Parathyroid adenoma (tissue), 2 donors: Measurements from ENCODE around the gene MRPL2.

Source experiments
- H2AFZ ChIP-seq: fragments of 300-600 bp; sonication (generic); one replicate; pipeline ENCODE4 v1.7.0; 2017; ENCODE audit warnings: antibody characterized with exemption, mild to moderate bottlenecking
- H3K27ac ChIP-seq: fragments of 300-600 bp; sonication (generic); one replicate; pipeline ENCODE4 v1.7.0; 2017
- H3K27me3 ChIP-seq: fragments of 300-600 bp; sonication (generic); one replicate; pipeline ENCODE4 v1.7.0; 2017; ENCODE audit warnings: low read length; ENCODE audit not compliant: control insufficient read depth, insufficient read depth
- H3K36me3 ChIP-seq: fragments of 300-600 bp; sonication (generic); one replicate; pipeline ENCODE4 v1.7.0; 2017; ENCODE audit warnings: low read length; ENCODE audit not compliant: control insufficient read depth, insufficient read depth
- H3K4me1 ChIP-seq: fragments of 300-600 bp; sonication (generic); one replicate; pipeline ENCODE4 v1.7.0; 2017; ENCODE audit warnings: control low read depth
- H3K4me2 ChIP-seq: fragments of 300-600 bp; sonication (generic); one replicate; pipeline ENCODE4 v1.7.0; 2017; ENCODE audit warnings: low read length
- H3K4me3 ChIP-seq: fragments of 300-600 bp; sonication (generic); one replicate; pipeline ENCODE4 v1.7.0; 2017; ENCODE audit warnings: low read depth, low read length
- H3K79me2 ChIP-seq: fragments of 300-600 bp; sonication (generic); one replicate; pipeline ENCODE4 v1.7.0; 2017; ENCODE audit warnings: control low read depth
- H3K9ac ChIP-seq: fragments of 300-600 bp; sonication (generic); one replicate; pipeline ENCODE4 v1.7.0; 2017; ENCODE audit warnings: mild to moderate bottlenecking
- H3K9me3 ChIP-seq: fragments of 300-600 bp; sonication (generic); one replicate; pipeline ENCODE4 v1.7.0; 2017; ENCODE audit warnings: low read length; ENCODE audit not compliant: control insufficient read depth
- TF ChIP-seq, protein P1 (sequence below): fragments of 300-600 bp; sonication (generic); IDR thresholded peaks from one replicate; pipeline ENCODE4 v1.7.0; 2017; ENCODE audit warnings: antibody characterized with exemption, mild to moderate bottlenecking
- donor health status: primary hyperparathyroidism.

Gene MRPL2

DNA sequence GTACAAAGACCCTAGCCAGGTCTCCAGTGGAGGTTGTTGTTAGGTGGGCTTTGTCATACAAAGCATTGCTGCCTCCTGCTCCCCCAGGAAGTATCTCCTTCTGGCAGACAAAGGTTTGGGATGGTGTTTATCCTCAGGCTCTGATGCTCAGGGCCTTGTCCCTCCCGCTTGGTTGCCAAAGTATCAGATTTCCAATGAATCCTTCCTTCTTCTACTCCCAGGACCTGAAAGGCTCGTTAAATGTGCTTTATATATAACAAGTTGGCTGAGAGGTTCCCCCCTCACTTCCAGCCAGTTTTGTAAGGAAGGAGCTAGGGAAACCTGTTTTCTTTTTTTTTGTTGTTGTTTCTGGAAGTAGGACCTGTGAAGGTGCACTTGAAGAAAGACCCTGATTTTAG lies 31.3 kb upstream of the MRPL2 start:
- H3K9ac ChIP-seq, result no peak overlapping the region
- H3K9me3 ChIP-seq, result no peaks in the 10 kb centered on the region
- peak overlapping the region; percentile 68 for H2AFZ ChIP-seq
- H3K36me3 ChIP-seq, result no peaks in the 10 kb centered on the region
- no peak overlapping the region for H3K4me2 ChIP-seq
- peaks cover 20% of the 10 kb centered on the region for H3K4me1 ChIP-seq
- peak overlapping the region; percentile 69 for H3K27ac ChIP-seq
- H3K4me3 ChIP-seq, result no peak overlapping the region
- TF ChIP-seq, protein P1, sequence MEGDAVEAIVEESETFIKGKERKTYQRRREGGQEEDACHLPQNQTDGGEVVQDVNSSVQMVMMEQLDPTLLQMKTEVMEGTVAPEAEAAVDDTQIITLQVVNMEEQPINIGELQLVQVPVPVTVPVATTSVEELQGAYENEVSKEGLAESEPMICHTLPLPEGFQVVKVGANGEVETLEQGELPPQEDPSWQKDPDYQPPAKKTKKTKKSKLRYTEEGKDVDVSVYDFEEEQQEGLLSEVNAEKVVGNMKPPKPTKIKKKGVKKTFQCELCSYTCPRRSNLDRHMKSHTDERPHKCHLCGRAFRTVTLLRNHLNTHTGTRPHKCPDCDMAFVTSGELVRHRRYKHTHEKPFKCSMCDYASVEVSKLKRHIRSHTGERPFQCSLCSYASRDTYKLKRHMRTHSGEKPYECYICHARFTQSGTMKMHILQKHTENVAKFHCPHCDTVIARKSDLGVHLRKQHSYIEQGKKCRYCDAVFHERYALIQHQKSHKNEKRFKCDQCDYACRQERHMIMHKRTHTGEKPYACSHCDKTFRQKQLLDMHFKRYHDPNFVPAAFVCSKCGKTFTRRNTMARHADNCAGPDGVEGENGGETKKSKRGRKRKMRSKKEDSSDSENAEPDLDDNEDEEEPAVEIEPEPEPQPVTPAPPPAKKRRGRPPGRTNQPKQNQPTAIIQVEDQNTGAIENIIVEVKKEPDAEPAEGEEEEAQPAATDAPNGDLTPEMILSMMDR, result no peak
- H3K79me2 ChIP-seq, result peaks cover 3% of the 10 kb centered on the region
- no peaks in the 10 kb centered on the region for H3K27me3 ChIP-seq

DNA sequence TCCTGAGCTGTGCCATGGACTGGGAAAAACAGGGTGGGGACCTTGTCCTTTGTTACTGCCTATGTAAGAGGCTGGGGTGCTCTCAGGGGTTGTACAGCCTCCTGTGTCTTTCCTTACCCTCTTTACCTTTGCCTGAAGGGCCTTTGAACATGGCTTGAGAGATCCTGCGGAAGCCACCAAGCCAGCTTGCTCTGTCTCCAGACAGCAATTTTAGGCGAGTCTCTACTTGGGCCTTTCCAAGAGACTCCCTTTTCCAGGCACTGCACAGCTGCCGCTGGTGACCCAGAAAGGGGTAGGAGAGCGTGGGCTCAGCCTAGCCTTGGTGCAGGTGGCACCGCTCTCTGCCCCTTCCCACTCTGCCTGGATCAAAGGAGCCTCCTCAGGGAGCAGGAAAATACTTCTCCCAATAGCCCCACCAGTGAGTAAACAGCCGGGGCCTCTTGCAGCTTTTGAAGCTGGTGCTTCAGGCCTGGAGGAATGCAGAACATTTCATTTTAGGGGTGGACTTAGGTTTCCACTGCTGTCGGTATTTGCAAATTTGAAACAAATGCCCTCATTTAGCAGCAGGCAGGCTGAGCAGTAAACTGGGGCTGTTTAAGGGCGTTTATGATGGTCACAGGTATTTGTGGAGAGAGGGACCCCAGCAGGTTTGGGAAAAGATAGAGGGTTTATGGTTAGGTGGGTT lies 30.8 kb upstream of the MRPL2 start:
- Histone ChIP-seq H3K4me1 (peaks cover 20% of the 10 kb centered on the region), H3K79me2 (peaks cover 3% of the 10 kb centered on the region), H3K36me3 (no peaks in the 10 kb centered on the region), H3K9me3 (no peaks in the 10 kb centered on the region), H3K27me3 (no peaks in the 10 kb centered on the region), H3K4me3 (no peak overlapping the region), H3K9ac (no peak overlapping the region), H3K27ac (peak overlapping the region; percentile 69), H3K4me2 (no peak overlapping the region), H2AFZ (peak overlapping the region; percentile 68)
- TF ChIP-seq, protein P1, result no peak

DNA sequence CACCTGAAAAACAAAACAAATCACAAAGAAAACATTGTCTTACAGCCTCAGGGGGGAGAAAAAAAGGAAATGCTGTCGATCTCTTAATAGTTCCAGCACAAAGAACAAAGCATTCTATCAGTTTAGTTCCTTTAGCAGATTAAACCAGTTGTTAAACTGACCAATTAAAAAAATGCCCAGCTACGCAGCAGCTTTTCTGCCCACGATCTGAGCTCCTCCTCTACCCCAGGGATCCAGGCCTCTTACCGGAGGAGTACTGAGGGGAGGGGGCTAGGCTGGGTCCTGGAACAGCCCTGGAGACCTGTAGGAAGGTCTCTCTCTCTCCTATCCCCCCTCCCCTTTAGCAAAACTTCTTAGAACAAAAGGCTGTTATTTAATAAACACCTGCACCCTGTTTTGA lies 30.2 kb upstream of the MRPL2 start:
- H3K9ac ChIP-seq, result no peak overlapping the region
- H3K4me1 ChIP-seq, result peaks cover 20% of the 10 kb centered on the region
- no peaks in the 10 kb centered on the region for H3K9me3 ChIP-seq
- TF ChIP-seq, protein P1, result no peak
- H3K27ac ChIP-seq, result peak overlapping the region; percentile 69
- H3K4me3 ChIP-seq, result no peak overlapping the region
- H3K36me3 ChIP-seq, result no peaks in the 10 kb centered on the region
- H3K4me2 ChIP-seq, result no peak overlapping the region
- H2AFZ ChIP-seq, result peak overlapping the region; percentile 68
- H3K79me2 ChIP-seq, result peaks cover 3% of the 10 kb centered on the region
- H3K27me3 ChIP-seq, result no peaks in the 10 kb centered on the region

DNA sequence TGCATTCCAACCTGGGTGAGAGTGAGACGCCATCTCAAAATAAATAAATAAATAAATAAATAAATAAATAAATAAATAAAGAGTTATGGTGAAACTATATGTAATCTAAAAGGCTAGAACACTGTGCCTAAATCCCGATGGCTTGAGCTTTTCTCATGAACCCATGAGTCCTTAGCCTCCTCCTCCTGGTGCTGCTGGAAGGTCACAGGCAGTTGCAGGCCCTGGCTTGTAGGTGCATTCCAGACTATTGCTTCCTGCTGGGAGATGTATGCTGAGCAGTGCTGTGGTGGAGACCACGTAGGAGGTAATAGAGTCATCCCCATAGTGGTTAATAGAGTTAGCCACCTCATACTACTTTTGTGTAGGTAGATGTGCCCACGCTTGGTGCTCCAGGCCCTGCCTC lies 29.4 kb upstream of the MRPL2 start:
- H3K4me1 ChIP-seq, result peaks cover 20% of the 10 kb centered on the region

More for the DNA sequence above, 29.4 kb upstream of the MRPL2 start:
- Histone ChIP-seq H3K4me2 (no peak overlapping the region), H3K27ac (no peak overlapping the region), H3K4me3 (no peak overlapping the region), H3K9me3 (no peaks in the 10 kb centered on the region), H3K79me2 (peaks cover 3% of the 10 kb centered on the region), H3K36me3 (no peaks in the 10 kb centered on the region), H3K9ac (no peak overlapping the region), H2AFZ (no peak overlapping the region), H3K27me3 (no peaks in the 10 kb centered on the region)
- TF ChIP-seq, protein P1, result no peak
